Calu3 (cell line): Measurements from ENCODE around the gene IFT25. TPM values are rescaled to one million over a fixed set of nuclear protein-coding genes. Genes with fewer than 3 reads are reported as not detected.

ENCODE experiments used
- BruUV-seq: library from RNA; stranded (reverse); fragments of 400-500 nt; replicated peaks from 2 replicates; lab custom pipeline; 2021; lab: Mats Ljungman, UMichigan
- CTCF ChIA-PET: fragments of 300-600 bp; sonication (Branson Sonifier 250); formaldehyde crosslinking; loops from one replicate; lab custom pipeline; 2022; ENCODE audit warnings: antibody characterized with exemption; lab: Charles Lee
- DNase-seq: peaks from one replicate; pipeline ENCODE4 v3.0.0; 2022
- H3K27ac Mint-ChIP-seq: one replicate; pipeline ENCODE4 v1.8.0; 2022; ENCODE audit warnings: mixed read lengths; ENCODE audit not compliant: unreplicated experiment
- H3K27me3 Mint-ChIP-seq: one replicate; pipeline ENCODE4 v1.8.0; 2022; ENCODE audit warnings: mixed read lengths; ENCODE audit not compliant: unreplicated experiment
- H3K36me3 Mint-ChIP-seq: one replicate; pipeline ENCODE4 v1.8.0; 2022; ENCODE audit warnings: mild to moderate bottlenecking, moderate library complexity, mixed read lengths; ENCODE audit not compliant: insufficient read depth, unreplicated experiment
- H3K4me1 Mint-ChIP-seq: one replicate; pipeline ENCODE4 v1.8.0; 2022; ENCODE audit warnings: mild to moderate bottlenecking, low read depth, mixed read lengths; ENCODE audit not compliant: unreplicated experiment
- H3K4me3 Mint-ChIP-seq: one replicate; pipeline ENCODE4 v1.8.0; 2022; ENCODE audit warnings: mild to moderate bottlenecking, low read depth, moderate library complexity, mixed read lengths; ENCODE audit not compliant: unreplicated experiment
- H3K9me3 Mint-ChIP-seq: one replicate; pipeline ENCODE4 v1.8.0; 2022; ENCODE audit warnings: low read depth, mixed read lengths; ENCODE audit not compliant: unreplicated experiment
- intact Hi-C: fragments of 100-400 bp; cut with micrococcal nuclease; formaldehyde crosslinking; loops from one replicate; pipeline ENCODE4 v1.10.0; 2022; ENCODE audit not compliant: unreplicated experiment
- total RNA-seq: library from RNA; stranded (reverse); gene quantifications from 2 replicates; pipeline ENCODE4 v1.2.3, GENCODE V29; 2022
- TF ChIP-seq, protein P1 (sequence below): fragments of 200-600 bp; IDR thresholded peaks from one replicate; pipeline ENCODE4 v1.8.0; 2022; ENCODE audit warnings: antibody characterized with exemption; ENCODE audit not compliant: unreplicated experiment

Gene IFT25
- total RNA-seq, 1 experiment from 2014 or later, result 30.0 TPM

DNA sequence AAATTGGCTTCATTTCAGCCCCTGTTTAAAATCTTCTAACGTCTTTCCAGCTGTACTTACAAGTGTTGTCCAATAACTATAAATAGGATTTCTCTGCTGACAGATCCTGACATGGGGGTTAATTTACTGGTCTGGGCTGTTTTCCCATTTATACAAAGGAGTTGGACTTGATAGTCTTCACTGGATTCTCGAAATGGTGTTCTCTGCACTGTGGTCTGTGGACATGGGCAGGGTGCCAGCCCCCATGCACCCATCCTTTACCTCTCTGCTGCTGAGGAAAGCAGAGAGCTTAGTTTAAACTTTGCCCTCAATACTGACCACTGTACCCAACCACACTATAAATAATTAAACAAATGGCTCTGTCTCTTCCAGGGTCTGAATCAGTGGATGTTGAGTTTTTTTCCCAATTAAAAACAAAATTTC is 46.3 kb downstream of the IFT25 start:
- no peaks in the 10 kb centered on the region for H3K36me3 Mint-ChIP-seq
- TF ChIP-seq, protein P1, sequence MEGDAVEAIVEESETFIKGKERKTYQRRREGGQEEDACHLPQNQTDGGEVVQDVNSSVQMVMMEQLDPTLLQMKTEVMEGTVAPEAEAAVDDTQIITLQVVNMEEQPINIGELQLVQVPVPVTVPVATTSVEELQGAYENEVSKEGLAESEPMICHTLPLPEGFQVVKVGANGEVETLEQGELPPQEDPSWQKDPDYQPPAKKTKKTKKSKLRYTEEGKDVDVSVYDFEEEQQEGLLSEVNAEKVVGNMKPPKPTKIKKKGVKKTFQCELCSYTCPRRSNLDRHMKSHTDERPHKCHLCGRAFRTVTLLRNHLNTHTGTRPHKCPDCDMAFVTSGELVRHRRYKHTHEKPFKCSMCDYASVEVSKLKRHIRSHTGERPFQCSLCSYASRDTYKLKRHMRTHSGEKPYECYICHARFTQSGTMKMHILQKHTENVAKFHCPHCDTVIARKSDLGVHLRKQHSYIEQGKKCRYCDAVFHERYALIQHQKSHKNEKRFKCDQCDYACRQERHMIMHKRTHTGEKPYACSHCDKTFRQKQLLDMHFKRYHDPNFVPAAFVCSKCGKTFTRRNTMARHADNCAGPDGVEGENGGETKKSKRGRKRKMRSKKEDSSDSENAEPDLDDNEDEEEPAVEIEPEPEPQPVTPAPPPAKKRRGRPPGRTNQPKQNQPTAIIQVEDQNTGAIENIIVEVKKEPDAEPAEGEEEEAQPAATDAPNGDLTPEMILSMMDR, result no peak
- CTCF ChIA-PET, result interaction anchor here (0.6 to 2.4 kb wide), 6 partner anchors 8 to 153 kb away, joined by 3 to 9 read pairs (median 3); partner anchors contain the start of gene IFT25
- DNase-seq, result peak; percentile 49
- no TSS peak for BruUV-seq
- H3K9me3 Mint-ChIP-seq, result no peaks in the 10 kb centered on the region
- H3K27ac Mint-ChIP-seq, result no peak overlapping the region
- no peak overlapping the region for H3K4me3 Mint-ChIP-seq
- intact Hi-C loops, result no loop called here
- H3K27me3 Mint-ChIP-seq, result peaks cover 16% of the 10 kb centered on the region
- peaks cover 13% of the 10 kb centered on the region for H3K4me1 Mint-ChIP-seq

DNA sequence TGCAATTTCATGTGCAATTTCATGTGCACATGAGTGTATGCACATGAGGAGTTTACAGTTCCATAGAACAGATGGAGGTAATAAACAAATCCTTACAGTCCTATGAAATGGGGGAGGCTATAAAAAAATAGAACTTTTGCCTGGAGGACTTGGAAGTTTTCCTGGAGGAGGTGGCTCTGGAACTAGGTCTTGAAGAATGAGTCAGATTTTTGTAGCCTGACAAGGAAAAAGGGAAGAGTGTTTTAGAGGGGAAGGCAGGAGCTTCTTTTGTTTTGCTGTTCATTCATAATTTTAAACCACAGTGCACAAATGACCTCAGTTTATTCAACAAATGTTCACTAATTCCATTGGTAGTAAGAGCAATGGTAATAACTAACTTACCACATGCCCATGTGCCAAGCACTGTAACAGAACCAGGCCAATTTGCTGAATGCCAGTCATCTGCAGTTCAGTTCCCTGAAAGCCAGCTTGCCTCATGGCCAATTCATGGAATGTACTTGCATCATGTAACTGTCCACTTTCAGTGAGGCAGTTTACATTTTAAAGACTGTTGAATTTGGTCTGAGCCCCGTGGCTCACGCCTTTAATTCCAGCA is 48.8 kb downstream of the IFT25 start:
- intact Hi-C loops, result no loop called here
- CTCF ChIA-PET, result interaction anchor here (0.7 kb wide), 1 partner anchor 14 kb away, joined by 3 read pairs; no protein-coding TSS in a partner anchor
- Mint-ChIP-seq H3K36me3 (no peaks in the 10 kb centered on the region), H3K9me3 (no peaks in the 10 kb centered on the region), H3K27me3 (peaks cover 16% of the 10 kb centered on the region), H3K4me1 (peaks cover 13% of the 10 kb centered on the region), H3K4me3 (no peak overlapping the region), H3K27ac (no peak overlapping the region)
- no TSS peak for BruUV-seq
- TF ChIP-seq, protein P1, result no peak
- no peak for DNase-seq

DNA sequence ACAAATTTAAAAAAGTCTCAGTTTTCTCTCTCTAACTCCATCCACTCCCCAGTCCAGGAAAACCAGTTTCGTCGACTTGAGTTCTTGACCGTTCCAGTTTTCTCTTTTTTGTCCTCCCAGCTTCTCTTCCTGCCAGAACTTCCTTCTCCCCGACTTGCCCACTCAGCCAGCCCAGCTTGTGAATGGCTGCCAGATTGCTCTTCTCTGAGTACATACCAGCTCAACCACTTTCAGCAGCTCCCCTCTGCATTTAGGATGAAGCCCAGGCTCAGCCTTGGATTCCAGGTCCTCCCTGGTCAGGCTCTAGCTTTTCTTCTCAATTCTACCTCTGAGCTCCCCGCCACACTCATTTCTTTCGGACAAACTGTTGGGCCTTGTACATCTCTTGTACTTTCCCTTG is 50.1 kb downstream of the IFT25 start:
- Mint-ChIP-seq H3K27ac (no peak overlapping the region), H3K4me1 (peaks cover 15% of the 10 kb centered on the region), H3K4me3 (no peak overlapping the region), H3K9me3 (no peaks in the 10 kb centered on the region), H3K27me3 (peaks cover 16% of the 10 kb centered on the region), H3K36me3 (no peaks in the 10 kb centered on the region)
- DNase-seq, result no peak
- CTCF ChIA-PET, result no interaction called here
- BruUV-seq, result no TSS peak
- TF ChIP-seq, protein P1, result no peak
- intact Hi-C loops, result no loop called here

DNA sequence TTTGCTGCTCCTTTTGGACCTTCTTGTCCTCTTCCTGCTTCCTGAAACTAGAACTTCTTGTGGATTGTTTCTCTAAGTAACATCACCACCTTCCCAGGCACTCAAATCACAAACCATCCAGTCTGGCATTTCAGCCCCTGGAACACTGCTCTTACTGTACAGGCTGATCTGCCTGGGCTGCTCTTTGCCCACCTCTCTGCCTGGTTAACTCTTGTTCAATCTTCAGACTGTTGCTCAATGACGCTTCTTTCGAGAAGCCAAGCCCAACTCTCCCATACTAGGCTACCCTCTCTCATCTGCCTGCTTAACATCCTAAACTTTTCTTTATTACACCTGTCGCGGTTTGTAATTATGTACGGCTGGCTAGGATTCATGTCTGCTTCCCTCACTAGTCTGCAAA is 50.9 kb downstream of the IFT25 start:
- CTCF ChIA-PET, result no interaction called here
- Mint-ChIP-seq H3K27me3 (peaks cover 16% of the 10 kb centered on the region), H3K4me3 (no peak overlapping the region), H3K9me3 (no peaks in the 10 kb centered on the region), H3K27ac (no peak overlapping the region), H3K4me1 (peaks cover 19% of the 10 kb centered on the region), H3K36me3 (peaks cover 7% of the 10 kb centered on the region)
- intact Hi-C loops, result no loop called here
- TF ChIP-seq, protein P1, result no peak
- DNase-seq, result no peak
- no TSS peak for BruUV-seq
